ENCODE results near the gene FAU. TPM values are rescaled to one million over a fixed set of nuclear protein-coding genes. Genes with fewer than 3 reads are reported as not detected.

FAU gene
- total RNA-seq, 2 experiments from 2014 or later: 1,125 to 1,182 TPM

DNA sequence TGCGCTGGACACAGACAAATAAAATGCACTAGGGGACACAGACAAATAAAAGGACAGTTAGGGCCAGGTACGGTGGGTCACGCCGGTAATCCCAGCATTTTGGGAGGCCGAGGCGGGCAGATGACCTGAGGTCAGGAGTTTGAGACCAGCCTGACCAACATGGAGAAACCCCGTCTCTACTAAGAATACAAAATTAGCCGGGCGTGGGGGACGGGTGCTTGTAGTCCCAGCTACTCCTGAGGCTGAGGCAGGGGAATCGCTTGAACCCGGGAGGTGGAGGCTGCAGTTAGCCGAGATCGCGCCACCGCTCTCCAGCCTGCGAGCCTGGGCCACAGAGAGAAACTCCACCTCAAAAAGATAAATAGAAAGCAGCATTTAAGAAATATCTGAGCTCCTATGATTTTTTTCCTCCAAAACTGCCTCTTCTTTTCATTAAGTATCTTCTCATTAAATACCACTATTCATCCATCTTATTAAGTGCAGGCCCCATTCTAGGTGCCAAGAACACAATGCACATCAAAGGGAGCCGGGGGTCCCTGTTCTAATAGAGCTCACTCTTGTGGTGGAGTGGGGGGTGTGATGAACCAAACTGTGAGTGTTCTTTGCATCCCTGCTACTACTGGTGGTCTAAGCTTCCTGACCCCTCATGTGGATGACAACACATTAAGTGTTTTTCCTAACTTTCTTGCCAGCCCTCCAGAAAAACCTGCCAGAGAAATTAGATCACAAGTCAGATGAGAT is 3.7 kb downstream of the FAU start:
- ATAC-seq: no peak
- H3K27ac Mint-ChIP-seq: peak overlapping the region; percentile 79
- intact Hi-C loops (cut with DNase I, micrococcal nuclease): loop anchor here (10.0 kb wide), 3 partner anchors 343 to 873 kb away; partner anchors contain the start of genes CCDC88B (in 1 of the 2), FKBP2 (in 1 of the 2), PPP1R14B (in 1 of the 2) and SF1 (in 1 of the 2)
- POLR2A ChIA-PET: interaction anchor here (1.3 to 2.0 kb wide), 3 partner anchors 17 to 33 kb away, joined by 4 to 9 read pairs (median 4); no protein-coding TSS in a partner anchor
- H3K27me3 Mint-ChIP-seq: no peaks in the 10 kb centered on the region
- H3K36me3 Mint-ChIP-seq (ENCODE audit: low read depth): peaks cover 55% of the 10 kb centered on the region
- no peaks in the 10 kb centered on the region for H3K9me3 Mint-ChIP-seq (ENCODE audit: low read depth)
- CTCF ChIA-PET: interaction anchor here (0.5 to 2.0 kb wide), 10 partner anchors 10 to 375 kb away, joined by 3 to 17 read pairs (median 4); partner anchors contain the start of gene ARL2
- peak overlapping the region; percentile 88 for H3K4me3 Mint-ChIP-seq
- peaks cover 59% of the 10 kb centered on the region for H3K4me1 Mint-ChIP-seq
- no peak for DNase-seq

DNA sequence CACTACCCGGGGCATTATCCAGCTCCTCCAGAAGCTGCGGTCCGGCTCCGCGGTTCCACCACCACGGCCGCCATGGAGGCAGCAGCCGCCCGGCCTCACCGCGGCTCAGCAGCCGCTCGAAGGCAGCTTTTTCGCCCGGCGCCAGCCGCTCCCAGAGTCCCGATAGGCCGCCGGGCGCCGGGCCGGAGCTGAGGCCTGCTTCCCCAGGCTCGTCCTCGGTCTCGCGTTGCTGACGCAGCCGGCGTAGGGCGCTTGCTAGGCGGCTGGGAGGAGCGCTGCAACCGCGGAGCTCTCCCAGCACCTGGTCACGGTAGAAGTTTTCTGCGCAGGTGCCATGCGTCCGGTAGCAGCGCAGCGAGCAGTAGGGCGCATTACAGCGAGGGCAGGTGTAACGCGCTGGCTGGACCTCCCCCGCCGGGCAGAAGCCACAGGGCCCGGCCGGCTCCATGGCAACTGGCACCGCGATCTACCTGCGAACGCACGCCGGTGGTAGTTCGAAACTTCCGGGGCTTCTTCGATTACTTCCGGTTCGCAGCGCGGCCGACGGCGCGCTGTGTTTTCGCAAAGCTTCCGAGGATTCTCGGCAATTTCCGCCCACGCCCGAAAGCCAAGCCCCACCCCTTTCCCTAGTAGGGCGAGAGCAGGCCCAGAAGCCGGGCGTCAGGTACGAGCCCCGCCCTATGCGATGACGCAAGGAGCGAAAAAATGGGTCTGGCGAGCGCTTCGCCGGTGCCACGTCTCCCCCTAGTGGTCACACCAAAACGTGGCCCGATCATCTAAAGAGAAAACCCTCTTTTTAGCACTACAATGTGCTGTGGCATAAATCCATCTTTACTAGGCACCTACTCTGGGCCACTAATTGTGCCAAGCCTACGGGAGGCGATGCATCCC is 4.5 kb downstream of the FAU start, which contains the start of gene ZNHIT2:
Gene ZNHIT2 (minus strand): TSS at position 496 of the 891 bp plus-strand sequence. CDS start 48 bp downstream, at position 448.
- DNase-seq (peak; percentile 100), ATAC-seq (peak; percentile 68)
- Mint-ChIP-seq H3K4me3 (peak within 1 kb of the TSS; percentile 88), H3K4me1 (peaks cover 57% of the 10 kb centered on the region), H3K36me3 (ENCODE audit: low read depth) (peaks cover 55% of the 10 kb centered on the region), H3K27me3 (no peaks in the 10 kb centered on the region), H3K27ac (peak within 1 kb of the TSS; percentile 95), H3K9me3 (ENCODE audit: low read depth) (no peaks in the 10 kb centered on the region)
- POLR2A ChIA-PET: interaction anchor here (0.7 to 2.0 kb wide), 5 partner anchors 18 to 1517 kb away, joined by 3 to 9 read pairs (median 4); no protein-coding TSS in a partner anchor
- CTCF ChIA-PET: interaction anchor here (0.6 to 2.0 kb wide), 17 partner anchors 9 to 471 kb away, joined by 3 to 17 read pairs (median 4); partner anchors contain the start of genes ARL2 and SYVN1
- intact Hi-C loops (cut with DNase I, micrococcal nuclease): loop anchor here (1.0 to 10.0 kb wide), 19 partner anchors 17 to 873 kb away; partner anchors contain the start of genes SAC3D1 (in 2 of the 2), SF1 (in 2 of the 2), ATG2A (in 1 of the 2) and CCDC88B (in 1 of the 2)

GRCh38 chr11:65116370-65117205 is 5.3 kb downstream of the FAU start:
- peak overlapping the region; percentile 95 for H3K27ac Mint-ChIP-seq
- CTCF ChIA-PET: interaction anchor here (0.7 to 2.0 kb wide), 10 partner anchors 15 to 471 kb away, joined by 3 to 17 read pairs (median 4); partner anchors contain the start of genes ARL2 and SYVN1

GRCh38 chr11:65115361-65116082 is 6.4 kb downstream of the FAU start:
- Mint-ChIP-seq H3K36me3 (ENCODE audit: low read depth) (peaks cover 38% of the 10 kb centered on the region), H3K27ac (peak overlapping the region; percentile 95), H3K9me3 (ENCODE audit: low read depth) (no peaks in the 10 kb centered on the region), H3K27me3 (no peaks in the 10 kb centered on the region), H3K4me3 (peak overlapping the region; percentile 88), H3K4me1 (peaks cover 64% of the 10 kb centered on the region)
- CTCF ChIA-PET: interaction anchor here (0.7 kb wide), 1 partner anchor 147 kb away, joined by 3 read pairs; no protein-coding TSS in a partner anchor
- POLR2A ChIA-PET: interaction anchor here (0.6 kb wide), 1 partner anchor 401 kb away, joined by 4 read pairs; no protein-coding TSS in a partner anchor
- intact Hi-C loops (cut with DNase I, micrococcal nuclease): loop anchor here (2.0 to 10.0 kb wide), 6 partner anchors 75 to 871 kb away; partner anchors contain the start of genes CCDC88B (in 1 of the 2), FKBP2 (in 1 of the 2), PPP1R14B (in 1 of the 2) and SAC3D1 (in 1 of the 2)
- ATAC-seq (no peak), DNase-seq (peak; percentile 37)

More at GRCh38 chr11:65116370-65117205, 5.3 kb downstream of the FAU start:
- no peaks in the 10 kb centered on the region for H3K27me3 Mint-ChIP-seq
- DNase-seq (peak; percentile 85), ATAC-seq (peak; percentile 25)
- POLR2A ChIA-PET: interaction anchor here (1.0 to 1.3 kb wide), 2 partner anchors 20 to 31 kb away, joined by 4 read pairs; no protein-coding TSS in a partner anchor
- H3K9me3 Mint-ChIP-seq (ENCODE audit: low read depth): no peaks in the 10 kb centered on the region
- intact Hi-C loops (cut with DNase I, micrococcal nuclease): loop anchor here (1.0 to 10.0 kb wide), 19 partner anchors 18 to 872 kb away; partner anchors contain the start of genes SAC3D1 (in 2 of the 2), SF1 (in 2 of the 2), ATG2A (in 1 of the 2) and CCDC88B (in 1 of the 2)
- H3K4me1 Mint-ChIP-seq: peaks cover 62% of the 10 kb centered on the region
- H3K4me3 Mint-ChIP-seq: peak overlapping the region; percentile 88
- peaks cover 49% of the 10 kb centered on the region for H3K36me3 Mint-ChIP-seq (ENCODE audit: low read depth)

DNA sequence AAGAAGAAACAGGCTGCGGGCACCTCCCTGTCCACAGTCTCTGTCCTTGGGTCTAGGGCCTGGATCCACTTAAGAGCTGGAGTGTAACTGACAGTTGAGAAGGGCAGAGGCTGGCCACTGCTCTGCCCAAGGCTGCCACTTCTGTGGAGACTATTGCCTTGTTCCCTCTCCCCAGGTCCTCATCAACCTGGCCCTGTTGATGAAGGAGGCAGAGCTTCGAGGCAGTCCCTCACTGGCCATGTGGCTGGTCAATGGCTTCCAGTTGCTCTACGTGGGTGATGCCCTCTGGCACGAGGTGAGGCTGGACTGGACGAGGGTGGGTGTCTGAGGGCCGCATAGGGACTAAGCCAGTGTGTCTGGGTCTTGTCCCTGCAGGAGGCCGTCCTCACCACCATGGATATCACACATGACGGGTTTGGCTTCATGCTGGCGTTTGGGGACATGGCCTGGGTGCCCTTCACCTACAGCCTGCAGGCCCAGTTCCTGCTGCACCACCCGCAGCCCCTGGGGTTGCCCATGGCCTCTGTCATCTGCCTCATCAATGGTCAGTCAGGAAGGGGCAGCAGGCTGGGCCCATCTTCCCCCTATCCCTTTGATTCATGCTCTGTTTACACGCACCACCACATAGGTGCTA is 7.3 kb downstream of the FAU start:
- ChIA-PET POLR2A (interaction anchor here (0.6 kb wide), 1 partner anchor 402 kb away, joined by 4 read pairs; no protein-coding TSS in a partner anchor), CTCF (interaction anchor here (0.6 to 4.9 kb wide), 3 partner anchors 18 to 148 kb away, joined by 3 to 56 read pairs (median 3); partner anchors contain the start of gene VPS51)
- Mint-ChIP-seq H3K27me3 (no peaks in the 10 kb centered on the region), H3K36me3 (ENCODE audit: low read depth) (peaks cover 29% of the 10 kb centered on the region), H3K27ac (no peak overlapping the region), H3K4me3 (no peak overlapping the region), H3K4me1 (peaks cover 62% of the 10 kb centered on the region), H3K9me3 (ENCODE audit: low read depth) (no peaks in the 10 kb centered on the region)
- ATAC-seq (no peak), DNase-seq (no peak)
- intact Hi-C loops (cut with DNase I, micrococcal nuclease): loop anchor here (5.0 to 10.0 kb wide), 4 partner anchors 197 to 870 kb away; partner anchors contain the start of genes ATG2A (in 1 of the 2), CCDC88B (in 1 of the 2), FKBP2 (in 1 of the 2) and PPP1R14B (in 1 of the 2)

DNA sequence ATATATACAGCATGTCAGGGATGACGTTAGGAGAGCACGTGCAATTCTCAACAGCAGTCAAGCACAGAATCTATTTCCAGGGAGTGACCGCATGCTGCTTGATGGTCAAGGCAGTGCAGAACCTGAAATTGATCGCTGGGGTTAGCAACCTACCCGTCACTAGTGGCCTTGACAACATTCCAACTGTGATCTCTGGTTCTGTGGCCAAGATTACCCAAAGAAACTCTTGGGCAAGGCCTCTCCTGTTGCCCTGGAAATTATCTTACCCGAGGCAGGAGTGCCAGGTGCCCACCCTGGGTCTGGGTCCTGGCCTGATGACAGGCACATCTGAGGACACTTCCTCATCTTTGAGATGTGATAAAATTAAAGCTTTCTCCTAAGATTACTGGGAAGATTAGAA is 8.1 kb downstream of the FAU start:
- ChIA-PET CTCF (interaction anchor here (0.6 to 4.9 kb wide), 6 partner anchors 8 to 254 kb away, joined by 3 to 56 read pairs (median 4); partner anchors contain the start of genes FAU, MRPL49, POLA2 and VPS51), POLR2A (interaction anchor here (0.6 kb wide), 1 partner anchor 80 kb away, joined by 3 read pairs; no protein-coding TSS in a partner anchor)
- intact Hi-C loops (cut with DNase I, micrococcal nuclease): loop anchor here (5.0 to 10.0 kb wide), 4 partner anchors 197 to 869 kb away; partner anchors contain the start of genes ATG2A (in 1 of the 2), CCDC88B (in 1 of the 2), FKBP2 (in 1 of the 2) and PPP1R14B (in 1 of the 2)
- ATAC-seq (no peak), DNase-seq (no peak)
- peak overlapping the region; percentile 84 for H3K27ac Mint-ChIP-seq
- no peaks in the 10 kb centered on the region for H3K27me3 Mint-ChIP-seq
- peaks cover 59% of the 10 kb centered on the region for H3K4me1 Mint-ChIP-seq
- H3K4me3 Mint-ChIP-seq: peak overlapping the region; percentile 83
- peaks cover 23% of the 10 kb centered on the region for H3K36me3 Mint-ChIP-seq (ENCODE audit: low read depth)
- H3K9me3 Mint-ChIP-seq (ENCODE audit: low read depth): no peaks in the 10 kb centered on the region

- no peak for DNase-seq
- no peaks in the 10 kb centered on the region for H3K27me3 Mint-ChIP-seq
- ChIA-PET CTCF (interaction anchor here (0.6 to 4.9 kb wide), 13 partner anchors 8 to 332 kb away, joined by 3 to 56 read pairs (median 3); partner anchors contain the start of genes FAU, MRPL49, POLA2 and VPS51), POLR2A (interaction anchor here (0.6 kb wide), 1 partner anchor 79 kb away, joined by 3 read pairs; no protein-coding TSS in a partner anchor)
- peak overlapping the region; percentile 83 for H3K4me3 Mint-ChIP-seq
- H3K9me3 Mint-ChIP-seq (ENCODE audit: low read depth): no peaks in the 10 kb centered on the region
- intact Hi-C loops (cut with DNase I, micrococcal nuclease): loop anchor here (5.0 to 10.0 kb wide), 4 partner anchors 196 to 869 kb away; partner anchors contain the start of genes ATG2A (in 1 of the 2), CCDC88B (in 1 of the 2), FKBP2 (in 1 of the 2) and PPP1R14B (in 1 of the 2)
- no peak for ATAC-seq
- peaks cover 54% of the 10 kb centered on the region for H3K4me1 Mint-ChIP-seq
- H3K36me3 Mint-ChIP-seq (ENCODE audit: low read depth): peaks cover 18% of the 10 kb centered on the region
- peak overlapping the region; percentile 84 for H3K27ac Mint-ChIP-seq
These were observed 8.6 kb downstream of the FAU start for GRCh38 chr11:65113361-65113756.

DNA sequence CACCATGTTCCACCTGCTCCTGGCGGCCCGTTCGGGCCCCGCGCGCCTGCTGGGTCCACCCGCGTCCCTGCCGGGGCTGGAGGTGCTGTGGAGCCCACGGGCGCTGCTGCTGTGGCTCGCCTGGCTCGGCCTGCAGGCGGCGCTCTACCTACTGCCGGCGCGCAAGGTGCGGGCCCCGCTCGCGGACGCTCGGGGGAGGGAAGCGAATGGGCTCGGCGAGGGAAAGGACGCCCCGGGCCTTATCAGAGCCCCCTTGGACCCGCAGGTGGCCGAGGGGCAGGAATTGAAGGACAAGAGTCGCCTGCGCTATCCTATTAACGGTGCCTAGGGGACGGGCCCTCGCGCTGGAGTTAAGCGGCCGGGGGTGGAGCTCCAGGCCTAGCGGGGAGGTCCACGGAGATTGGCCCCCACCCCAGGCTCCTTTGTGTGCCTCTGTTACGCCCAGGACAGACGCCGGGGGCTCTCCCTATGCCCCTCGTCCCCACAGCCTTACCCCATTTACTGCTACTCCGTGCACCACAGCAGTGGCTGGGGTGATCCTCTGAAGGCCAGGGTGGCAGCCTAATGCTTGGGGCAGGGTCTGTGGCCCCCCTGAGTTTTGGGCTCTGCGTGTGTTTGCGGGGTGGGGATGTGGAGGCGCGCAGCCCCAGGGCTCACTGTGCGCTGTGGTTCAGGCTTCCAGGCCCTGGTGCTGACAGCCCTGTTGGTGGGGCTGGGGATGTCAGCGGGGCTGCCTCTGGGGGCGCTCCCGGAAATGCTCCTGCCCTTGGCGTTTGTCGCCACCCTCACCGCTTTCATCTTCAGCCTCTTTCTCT is 9.2 kb downstream of the FAU start:
- intact Hi-C loops (cut with DNase I, micrococcal nuclease): loop anchor here (1.0 to 10.0 kb wide), 6 partner anchors 71 to 868 kb away; partner anchors contain the start of genes ARL2 (in 1 of the 2), ATG2A (in 1 of the 2), CCDC88B (in 1 of the 2) and FKBP2 (in 1 of the 2)
- Mint-ChIP-seq H3K4me1 (peaks cover 50% of the 10 kb centered on the region), H3K4me3 (peak overlapping the region; percentile 83), H3K27me3 (no peaks in the 10 kb centered on the region), H3K27ac (peak overlapping the region; percentile 84), H3K36me3 (ENCODE audit: low read depth) (peaks cover 12% of the 10 kb centered on the region), H3K9me3 (ENCODE audit: low read depth) (no peaks in the 10 kb centered on the region)
- ChIA-PET CTCF (interaction anchor here (0.6 to 4.9 kb wide), 16 partner anchors 9 to 331 kb away, joined by 3 to 56 read pairs (median 3); partner anchors contain the start of genes FAU, MRPL49, POLA2 and VPS51), POLR2A (interaction anchor here (0.6 to 1.0 kb wide), 4 partner anchors 9 to 167 kb away, joined by 3 to 4 read pairs (median 3); no protein-coding TSS in a partner anchor)
- DNase-seq (peak; percentile 89), ATAC-seq (peak; percentile 53)

All from activated CD4-positive, alpha-beta T cell treated with anti-CD3 and anti-CD28 coated beads for 36 hours (primary cell).